Omental fat pad (tissue), 4 donors: ENCODE results near the gene EBF3. TPM values are rescaled to one million over a fixed set of nuclear protein-coding genes. Genes with fewer than 3 reads are reported as not detected.

Experiments used
- ATAC-seq: fragments of 150-250 bp; one replicate; pipeline ENCODE4 v1.9.1; 2016; ENCODE audit warnings: mild to moderate bottlenecking, moderate library complexity; ENCODE audit not compliant: low FRiP score
- DNase-seq: peaks from one replicate; pipeline ENCODE4 v3.0.0-alpha.2; 2019; ENCODE audit warnings: low spot score
- total RNA-seq, 4 donors: library from RNA; depleted of rRNA; stranded (reverse); fragments of >200 nt; gene quantifications; one replicate each; pipeline ENCODE4 v1.1.0, GENCODE V29; 2016
- TF ChIP-seq, protein P1 (sequence below), 3 donors: fragments of 450-650 bp; IDR thresholded peaks; one replicate each; pipeline ENCODE4 v1.5.1; 2016 to 2017; ENCODE audit warnings: antibody characterized with exemption in 3 of 3, mild to moderate bottlenecking in 3 of 3, moderate library complexity in 2 of 3

Gene EBF3
- total RNA-seq, 4 donors from 2014 or later = 4.0 to 50.8 (median 18.8) TPM

- no peak for DNase-seq
- no peak for ATAC-seq
- TF ChIP-seq, protein P1, sequence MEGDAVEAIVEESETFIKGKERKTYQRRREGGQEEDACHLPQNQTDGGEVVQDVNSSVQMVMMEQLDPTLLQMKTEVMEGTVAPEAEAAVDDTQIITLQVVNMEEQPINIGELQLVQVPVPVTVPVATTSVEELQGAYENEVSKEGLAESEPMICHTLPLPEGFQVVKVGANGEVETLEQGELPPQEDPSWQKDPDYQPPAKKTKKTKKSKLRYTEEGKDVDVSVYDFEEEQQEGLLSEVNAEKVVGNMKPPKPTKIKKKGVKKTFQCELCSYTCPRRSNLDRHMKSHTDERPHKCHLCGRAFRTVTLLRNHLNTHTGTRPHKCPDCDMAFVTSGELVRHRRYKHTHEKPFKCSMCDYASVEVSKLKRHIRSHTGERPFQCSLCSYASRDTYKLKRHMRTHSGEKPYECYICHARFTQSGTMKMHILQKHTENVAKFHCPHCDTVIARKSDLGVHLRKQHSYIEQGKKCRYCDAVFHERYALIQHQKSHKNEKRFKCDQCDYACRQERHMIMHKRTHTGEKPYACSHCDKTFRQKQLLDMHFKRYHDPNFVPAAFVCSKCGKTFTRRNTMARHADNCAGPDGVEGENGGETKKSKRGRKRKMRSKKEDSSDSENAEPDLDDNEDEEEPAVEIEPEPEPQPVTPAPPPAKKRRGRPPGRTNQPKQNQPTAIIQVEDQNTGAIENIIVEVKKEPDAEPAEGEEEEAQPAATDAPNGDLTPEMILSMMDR (IDR thresholded peaks at IDR 0.05) = no peak
Observed at GRCh38 chr10:129949891-129950291, 14.2 kb downstream of the EBF3 start.

DNA sequence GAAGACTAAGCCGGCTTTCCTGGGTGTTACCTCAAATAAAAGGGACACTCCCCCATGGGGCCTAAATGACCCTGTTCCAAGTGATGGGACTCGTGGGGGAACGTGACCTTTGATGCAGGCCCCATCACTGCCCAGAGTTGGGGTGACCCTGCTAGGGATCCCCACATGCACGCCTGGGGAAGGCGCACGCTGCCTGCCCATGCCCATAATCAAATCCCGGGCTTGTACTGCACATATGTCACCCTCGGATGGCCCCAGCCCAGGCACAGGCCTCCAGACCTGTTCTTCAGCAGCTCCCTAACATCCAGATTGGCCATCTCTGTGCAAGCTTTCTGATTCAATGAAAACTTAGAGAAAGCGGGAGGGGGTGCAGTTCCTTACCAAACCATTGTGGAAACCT is 14.7 kb downstream of the EBF3 start:
- TF ChIP-seq, protein P1 (IDR thresholded peaks at IDR 0.05) = no peak
- ATAC-seq (no peak), DNase-seq (no peak)

- no peak for DNase-seq
- ATAC-seq = no peak
- TF ChIP-seq, protein P1 (IDR thresholded peaks at IDR 0.05) = no peak
Observed at GRCh38 chr10:129946859-129947258, 17.2 kb downstream of the EBF3 start.

GRCh38 chr10:129945941-129946760 is 17.9 kb downstream of the EBF3 start:
- TF ChIP-seq, protein P1 (IDR thresholded peaks at IDR 0.05) = no peak

DNA sequence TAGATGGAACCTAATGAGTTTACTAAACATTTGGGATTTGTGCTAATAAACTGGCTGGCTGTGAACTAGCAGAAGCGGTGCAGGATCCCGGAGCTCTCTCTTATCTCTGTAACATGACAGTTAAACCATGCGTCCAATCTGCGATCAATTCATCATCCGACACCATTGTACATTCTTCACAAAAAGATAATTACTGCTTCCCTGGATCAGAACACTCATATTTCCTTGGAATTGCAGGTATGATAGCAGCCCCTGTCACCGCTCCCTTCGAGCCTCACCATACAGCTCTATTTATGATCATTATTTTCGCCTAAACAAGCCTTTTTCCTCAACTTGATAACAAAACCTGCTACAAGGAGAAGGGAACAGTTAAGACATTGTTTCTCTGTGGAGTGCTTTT is 18.5 kb downstream of the EBF3 start:
- DNase-seq (no peak), ATAC-seq (no peak)
- TF ChIP-seq, protein P1 (IDR thresholded peaks at IDR 0.05) = no peak

More at GRCh38 chr10:129945941-129946760, 17.9 kb downstream of the EBF3 start:
- ATAC-seq (no peak), DNase-seq (no peak)

DNA sequence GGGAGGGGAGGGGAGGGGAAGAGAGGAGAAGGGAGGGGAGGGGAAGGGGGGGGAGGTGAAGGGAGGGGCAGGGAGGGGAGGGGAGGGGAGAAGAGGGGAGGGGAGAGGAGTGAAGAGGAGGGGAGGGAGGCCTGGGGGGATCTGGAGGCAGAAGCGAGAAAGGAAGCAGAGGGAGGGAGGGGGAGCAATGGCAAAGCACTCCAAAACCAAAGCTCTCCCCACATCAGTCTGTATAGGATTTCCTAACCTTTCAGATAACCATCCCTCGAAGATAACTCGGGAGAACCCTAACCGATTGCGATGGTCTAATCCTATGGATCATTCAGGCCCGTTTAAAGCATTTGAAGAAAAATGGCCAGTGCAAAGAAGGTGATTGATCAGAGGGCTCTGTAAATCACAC is 19.0 kb downstream of the EBF3 start:
- ATAC-seq = no peak
- no peak for DNase-seq
- TF ChIP-seq, protein P1 (IDR thresholded peaks at IDR 0.05) = no peak

DNA sequence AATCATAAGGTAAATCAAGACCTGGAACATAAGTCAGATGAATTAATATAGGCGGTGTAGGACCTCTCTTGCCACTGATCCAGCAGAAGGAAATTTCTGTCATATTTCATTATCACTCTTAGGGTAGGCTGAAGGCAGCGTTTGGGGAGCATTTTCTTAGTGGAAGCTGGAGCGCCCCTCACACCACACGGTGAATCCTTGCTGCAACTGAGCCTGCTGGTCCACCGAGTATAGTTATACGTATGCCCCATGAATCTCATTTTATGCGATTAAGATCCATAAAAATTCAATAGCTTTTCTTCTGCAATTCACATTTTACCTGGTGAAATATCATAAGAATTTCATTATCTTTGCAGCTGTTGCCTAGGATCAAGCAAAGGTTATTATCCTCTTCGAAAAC is 19.6 kb downstream of the EBF3 start:
- TF ChIP-seq, protein P1 (IDR thresholded peaks at IDR 0.05) = no peak
- DNase-seq = no peak

More for the DNA sequence above, 19.6 kb downstream of the EBF3 start:
- no peak for ATAC-seq
